ENCODE measurements around the gene MTX3.
A peak's percentile ranks its signal among the peaks of the same experiment; 100 is the strongest.

Gene MTX3, protein sequence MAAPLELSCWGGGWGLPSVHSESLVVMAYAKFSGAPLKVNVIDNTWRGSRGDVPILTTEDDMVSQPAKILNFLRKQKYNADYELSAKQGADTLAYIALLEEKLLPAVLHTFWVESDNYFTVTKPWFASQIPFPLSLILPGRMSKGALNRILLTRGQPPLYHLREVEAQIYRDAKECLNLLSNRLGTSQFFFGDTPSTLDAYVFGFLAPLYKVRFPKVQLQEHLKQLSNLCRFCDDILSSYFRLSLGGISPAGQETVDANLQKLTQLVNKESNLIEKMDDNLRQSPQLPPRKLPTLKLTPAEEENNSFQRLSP

DNA sequence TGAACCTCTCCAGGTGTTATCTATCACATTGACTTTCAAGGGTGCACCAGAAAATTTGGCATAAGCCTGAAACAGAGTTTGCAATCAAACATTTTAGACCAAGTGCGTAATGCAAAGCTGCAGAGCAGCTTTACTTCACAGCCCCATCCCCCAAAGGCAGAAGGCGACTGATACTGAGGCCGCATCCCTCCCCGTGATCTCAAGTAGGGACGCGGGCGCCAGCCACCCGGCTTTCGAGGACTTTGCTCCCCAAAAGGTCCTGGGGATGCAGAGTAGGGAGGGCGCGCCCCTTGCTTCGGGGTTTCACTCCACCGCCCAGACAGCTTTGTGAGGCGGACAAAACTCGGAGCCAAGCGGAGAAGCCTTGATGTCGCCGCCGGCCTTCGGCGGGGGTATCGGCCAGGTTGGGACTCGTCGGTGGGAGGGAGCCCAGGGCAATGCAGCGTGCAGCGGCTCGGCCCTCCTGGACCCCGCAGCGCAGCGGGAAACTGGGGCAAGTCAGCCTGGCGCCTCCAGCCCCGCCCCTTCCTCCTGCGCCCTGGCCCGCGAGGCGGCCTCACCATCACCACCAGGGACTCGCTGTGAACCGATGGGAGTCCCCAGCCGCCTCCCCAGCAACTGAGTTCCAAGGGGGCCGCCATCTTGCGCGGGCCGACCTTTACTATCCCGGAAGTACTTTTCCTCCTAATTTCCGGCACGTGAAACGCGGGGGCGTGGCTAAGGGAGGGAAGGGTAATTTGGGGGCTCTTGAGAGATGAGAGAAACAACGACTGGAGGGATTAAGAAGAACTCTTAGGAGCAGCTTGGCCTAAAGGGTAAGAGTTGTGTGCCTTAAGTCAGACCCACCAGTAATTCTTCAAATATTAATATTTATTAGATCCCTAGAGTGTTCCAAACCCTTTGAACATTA is at the start of gene MTX3:
Gene MTX3, minus strand, starts transcription at position 665 of the 910 bp plus-strand sequence. Its CDS starts 24 bp downstream, at position 641.
- peaks cover 17% of the 10 kb centered on the region for H3K4me1 Mint-ChIP-seq
- peak; percentile 67 to 76 for DNase-seq (ENCODE audit: low spot score in 2 of 2)
- peak within 1 kb of the TSS; percentile 78 for H3K4me3 Mint-ChIP-seq
- no peaks in the 10 kb centered on the region for H3K9me3 Mint-ChIP-seq
- peaks cover 12% of the 10 kb centered on the region for H3K27me3 Mint-ChIP-seq
- H3K27ac Mint-ChIP-seq (ENCODE audit: low read depth), result peak within 1 kb of the TSS; percentile 86
- H3K36me3 Mint-ChIP-seq (ENCODE audit: insufficient read depth), result peaks cover 31% of the 10 kb centered on the region
- ATAC-seq (replicated peaks; ENCODE audit: extremely low read depth, poor library complexity, severe bottlenecking), result peak; percentile 96

DNA sequence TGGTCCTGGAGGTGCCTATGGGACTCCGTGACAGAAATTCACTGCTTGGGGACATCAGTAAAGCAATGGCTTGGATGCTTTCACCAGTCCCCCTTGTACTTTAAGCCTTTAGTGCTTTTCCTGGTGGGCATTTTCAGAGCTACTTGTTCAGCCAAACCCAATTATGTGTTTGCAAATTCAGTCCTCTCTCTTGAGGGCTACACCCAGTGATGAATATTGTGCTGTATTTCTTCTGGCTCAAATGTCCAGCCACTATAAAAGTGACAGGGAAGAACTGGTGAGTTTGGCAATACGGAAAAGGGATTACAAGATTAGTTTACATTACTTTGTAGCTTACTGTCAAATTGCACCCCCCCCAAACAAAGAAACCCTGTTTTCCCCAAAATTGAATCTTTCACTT is 48.6 kb upstream of the MTX3 start:
- Mint-ChIP-seq H3K27ac (ENCODE audit: low read depth) (no peak overlapping the region), H3K27me3 (peaks cover 85% of the 10 kb centered on the region), H3K36me3 (ENCODE audit: insufficient read depth) (no peaks in the 10 kb centered on the region), H3K4me3 (no peak overlapping the region), H3K9me3 (no peaks in the 10 kb centered on the region), H3K4me1 (no peaks in the 10 kb centered on the region)
- DNase-seq (ENCODE audit: low spot score in 2 of 2), result no peak
- no peak for ATAC-seq (replicated peaks; ENCODE audit: extremely low read depth, poor library complexity, severe bottlenecking)

DNA sequence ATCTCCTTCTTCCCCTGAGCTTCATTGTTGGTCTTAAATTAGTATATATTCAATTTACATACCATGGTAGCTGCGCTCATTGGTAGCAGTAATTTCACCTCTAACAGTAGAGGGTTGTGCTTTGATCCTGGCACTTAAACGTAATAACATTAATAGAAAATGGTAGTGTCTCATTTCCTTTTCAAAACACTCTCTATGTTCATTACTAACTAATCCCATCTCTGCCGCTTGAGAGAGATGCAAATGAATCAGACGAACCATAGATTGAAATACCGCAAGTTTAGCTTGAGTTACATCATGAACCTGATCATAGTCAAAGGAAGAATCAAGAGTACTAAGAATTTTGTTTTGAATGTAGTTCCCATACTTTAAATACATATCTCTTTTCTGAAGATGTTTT is 46.3 kb upstream of the MTX3 start:
- Mint-ChIP-seq H3K36me3 (ENCODE audit: insufficient read depth) (no peaks in the 10 kb centered on the region), H3K9me3 (no peaks in the 10 kb centered on the region), H3K27ac (ENCODE audit: low read depth) (no peak overlapping the region), H3K4me3 (no peak overlapping the region), H3K4me1 (no peaks in the 10 kb centered on the region), H3K27me3 (peaks cover 87% of the 10 kb centered on the region)
- ATAC-seq (replicated peaks; ENCODE audit: extremely low read depth, poor library complexity, severe bottlenecking), result no peak
- DNase-seq (ENCODE audit: low spot score in 2 of 2), result no peak

DNA sequence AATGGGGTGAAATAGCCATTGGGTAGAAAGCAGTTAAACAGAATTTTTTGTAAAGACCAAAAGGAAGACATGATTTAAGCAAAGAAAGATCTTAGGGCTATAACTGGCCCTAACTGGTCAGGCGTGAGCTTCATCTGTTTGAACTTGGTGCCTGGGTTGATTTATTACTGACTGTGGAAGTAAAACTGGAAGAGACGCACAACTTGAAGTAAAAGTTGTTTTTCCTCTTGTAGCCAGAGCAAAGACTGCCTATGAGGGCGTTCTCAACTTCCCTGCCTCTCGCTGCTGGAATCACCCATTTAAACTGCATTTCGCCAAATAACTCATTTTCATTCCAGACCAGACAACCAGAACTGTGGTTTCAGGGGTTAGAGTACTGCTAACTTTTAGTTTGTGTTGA is 45.6 kb upstream of the MTX3 start:
- no peak for ATAC-seq (replicated peaks; ENCODE audit: extremely low read depth, poor library complexity, severe bottlenecking)
- Mint-ChIP-seq H3K36me3 (ENCODE audit: insufficient read depth) (no peaks in the 10 kb centered on the region), H3K27ac (ENCODE audit: low read depth) (no peak overlapping the region), H3K9me3 (no peaks in the 10 kb centered on the region), H3K27me3 (peaks cover 84% of the 10 kb centered on the region), H3K4me1 (no peaks in the 10 kb centered on the region), H3K4me3 (no peak overlapping the region)
- no peak for DNase-seq (ENCODE audit: low spot score in 2 of 2)

DNA sequence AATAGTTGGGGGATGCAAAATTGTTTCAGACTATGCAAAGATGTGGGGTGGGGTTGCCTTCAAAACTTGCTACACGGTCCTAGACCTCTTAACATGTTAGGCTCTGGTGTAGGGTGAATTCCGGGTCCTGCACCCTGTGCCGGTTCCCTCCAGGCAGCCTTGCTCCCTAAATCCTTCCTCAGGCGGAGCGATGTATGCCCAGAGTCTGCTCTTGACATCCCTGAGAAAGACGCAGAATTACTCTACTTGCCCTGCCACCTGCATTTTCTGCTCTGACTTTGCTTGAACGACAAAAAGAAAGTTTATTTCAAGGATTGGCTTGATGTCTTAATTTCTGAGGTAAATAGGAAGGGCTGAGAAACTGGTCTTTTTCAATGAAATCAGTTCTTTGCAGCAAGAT is 44.8 kb upstream of the MTX3 start:
- peaks cover 77% of the 10 kb centered on the region for H3K27me3 Mint-ChIP-seq
- H3K9me3 Mint-ChIP-seq, result no peaks in the 10 kb centered on the region
- H3K36me3 Mint-ChIP-seq (ENCODE audit: insufficient read depth), result no peaks in the 10 kb centered on the region
- no peaks in the 10 kb centered on the region for H3K4me1 Mint-ChIP-seq
- ATAC-seq (replicated peaks; ENCODE audit: extremely low read depth, poor library complexity, severe bottlenecking), result no peak
- no peak overlapping the region for H3K27ac Mint-ChIP-seq (ENCODE audit: low read depth)
- DNase-seq (ENCODE audit: low spot score in 2 of 2), result no peak
- H3K4me3 Mint-ChIP-seq, result no peak overlapping the region

DNA sequence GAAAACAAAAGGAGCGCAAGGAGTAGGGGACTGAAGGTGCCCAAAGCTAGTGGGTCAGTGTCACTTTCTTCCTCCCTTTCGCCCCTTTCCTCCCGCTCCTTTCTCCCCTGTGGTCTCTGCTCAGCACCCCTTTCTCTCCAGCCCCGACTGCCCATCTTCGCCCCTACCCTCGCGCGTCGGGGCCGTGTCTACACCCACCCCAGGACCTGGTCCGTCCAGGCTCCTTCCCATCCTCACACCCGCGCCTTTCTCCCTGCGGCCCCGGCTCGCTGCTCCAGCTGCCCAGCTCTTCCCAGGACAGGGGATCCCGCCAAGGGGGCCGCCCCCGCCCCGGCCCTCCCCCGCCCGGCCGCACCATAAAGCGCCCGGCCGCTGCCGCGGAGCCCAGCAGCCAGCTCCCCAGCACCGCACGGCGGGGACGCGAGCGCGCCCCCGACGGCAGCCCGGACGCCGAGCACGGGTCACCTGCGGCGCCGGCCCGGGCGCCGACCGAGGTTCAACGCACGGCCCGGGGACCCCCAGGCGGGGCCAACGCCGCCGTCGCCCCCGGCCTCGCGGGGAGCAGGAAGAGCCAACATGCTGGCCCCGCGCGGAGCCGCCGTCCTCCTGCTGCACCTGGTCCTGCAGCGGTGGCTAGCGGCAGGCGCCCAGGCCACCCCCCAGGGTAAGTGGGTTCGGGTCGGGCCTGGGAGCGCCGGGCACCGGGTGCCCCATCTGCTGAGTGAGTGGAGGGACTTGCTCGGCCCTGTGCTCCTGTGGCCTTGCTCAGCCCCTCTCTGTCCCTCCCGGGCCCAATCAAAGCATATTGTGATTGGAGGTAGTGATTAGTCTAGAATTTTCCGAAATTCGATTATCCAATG is 44.1 kb upstream of the MTX3 start, which contains the start of gene THBS4:
Gene THBS4, plus strand, starts transcription at position 387 of the 860 bp plus-strand sequence. Its CDS starts 190 bp downstream, at position 577.
- DNase-seq (ENCODE audit: low spot score in 2 of 2), result no peak
- Mint-ChIP-seq H3K4me3 (no peak within 1 kb of the TSS), H3K4me1 (no peaks in the 10 kb centered on the region), H3K36me3 (ENCODE audit: insufficient read depth) (no peaks in the 10 kb centered on the region), H3K9me3 (no peaks in the 10 kb centered on the region), H3K27ac (ENCODE audit: low read depth) (no peak within 1 kb of the TSS), H3K27me3 (peaks cover 70% of the 10 kb centered on the region)
- no peak for ATAC-seq (replicated peaks; ENCODE audit: extremely low read depth, poor library complexity, severe bottlenecking)

DNA sequence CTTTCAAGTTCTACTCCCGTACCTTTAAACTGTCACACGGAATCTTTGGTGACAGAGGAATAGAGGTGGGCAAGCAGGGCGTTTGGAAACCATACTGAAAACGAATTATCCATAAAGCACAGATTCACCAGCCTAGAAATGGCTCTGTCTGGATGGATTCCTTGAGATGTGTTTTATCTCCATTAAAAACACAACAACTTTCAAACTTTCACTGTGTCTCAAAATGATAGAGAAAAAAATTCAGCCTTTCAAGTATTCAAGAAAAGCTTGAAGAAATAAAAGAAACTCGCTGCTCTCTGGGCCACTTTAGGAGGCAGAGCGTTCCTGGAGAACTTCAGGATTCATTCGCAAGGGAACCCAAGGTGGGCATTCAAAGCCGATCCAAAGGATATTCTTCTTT is 43.5 kb upstream of the MTX3 start:
- Mint-ChIP-seq H3K36me3 (ENCODE audit: insufficient read depth) (no peaks in the 10 kb centered on the region), H3K9me3 (no peaks in the 10 kb centered on the region), H3K27me3 (peaks cover 64% of the 10 kb centered on the region), H3K4me1 (no peaks in the 10 kb centered on the region), H3K27ac (ENCODE audit: low read depth) (no peak overlapping the region), H3K4me3 (no peak overlapping the region)
- DNase-seq (ENCODE audit: low spot score in 2 of 2) (no peak), ATAC-seq (replicated peaks; ENCODE audit: extremely low read depth, poor library complexity, severe bottlenecking) (no peak)

DNA sequence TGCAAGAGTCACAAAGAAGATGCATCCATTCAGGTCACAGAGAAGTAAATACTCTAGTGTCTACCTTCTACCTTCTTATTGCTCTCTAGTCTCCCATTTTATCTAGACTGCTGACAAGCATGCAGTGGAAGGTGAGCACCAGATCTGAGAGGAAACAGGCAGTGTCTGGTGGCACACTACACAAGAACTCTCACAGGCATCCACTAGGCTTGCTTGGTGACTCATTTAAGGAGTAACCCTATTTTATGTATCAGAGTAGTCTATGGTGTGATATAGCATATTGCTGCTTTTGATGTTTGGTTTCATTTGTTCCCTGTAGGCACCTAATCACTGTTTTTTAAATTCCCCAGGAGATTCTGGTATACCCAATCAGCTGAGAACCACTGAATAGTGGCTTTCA is 42.5 kb upstream of the MTX3 start:
- Mint-ChIP-seq H3K27me3 (peaks cover 60% of the 10 kb centered on the region), H3K4me1 (no peaks in the 10 kb centered on the region), H3K27ac (ENCODE audit: low read depth) (no peak overlapping the region), H3K4me3 (no peak overlapping the region), H3K9me3 (no peaks in the 10 kb centered on the region), H3K36me3 (ENCODE audit: insufficient read depth) (no peaks in the 10 kb centered on the region)
- DNase-seq (ENCODE audit: low spot score in 2 of 2), result no peak
- ATAC-seq (replicated peaks; ENCODE audit: extremely low read depth, poor library complexity, severe bottlenecking), result no peak

DNA sequence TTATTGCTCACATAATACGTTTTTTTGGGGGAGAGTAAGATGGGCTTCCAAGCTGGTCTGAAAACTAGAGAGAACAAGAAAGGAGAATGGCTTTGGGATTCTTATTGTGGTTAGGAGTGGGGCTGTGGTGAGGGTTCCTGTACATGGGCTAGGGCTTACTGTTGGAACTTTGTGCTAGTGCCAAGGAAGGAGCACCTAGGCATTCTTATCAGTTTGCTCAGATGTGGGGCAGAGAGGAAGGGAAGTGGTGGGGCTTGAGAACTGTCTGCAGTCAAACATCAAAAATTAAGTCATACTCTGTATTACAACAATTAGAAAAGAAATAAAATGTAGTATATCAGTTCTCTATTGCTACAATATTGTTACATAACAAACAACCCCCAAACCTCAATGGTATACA is 40.0 kb upstream of the MTX3 start:
- ATAC-seq (replicated peaks; ENCODE audit: extremely low read depth, poor library complexity, severe bottlenecking) (no peak), DNase-seq (ENCODE audit: low spot score in 2 of 2) (no peak)
- no peaks in the 10 kb centered on the region for H3K9me3 Mint-ChIP-seq
- H3K36me3 Mint-ChIP-seq (ENCODE audit: insufficient read depth), result no peaks in the 10 kb centered on the region
- no peak overlapping the region for H3K27ac Mint-ChIP-seq (ENCODE audit: low read depth)
- H3K4me3 Mint-ChIP-seq, result no peak overlapping the region
- no peaks in the 10 kb centered on the region for H3K4me1 Mint-ChIP-seq
- peaks cover 48% of the 10 kb centered on the region for H3K27me3 Mint-ChIP-seq

DNA sequence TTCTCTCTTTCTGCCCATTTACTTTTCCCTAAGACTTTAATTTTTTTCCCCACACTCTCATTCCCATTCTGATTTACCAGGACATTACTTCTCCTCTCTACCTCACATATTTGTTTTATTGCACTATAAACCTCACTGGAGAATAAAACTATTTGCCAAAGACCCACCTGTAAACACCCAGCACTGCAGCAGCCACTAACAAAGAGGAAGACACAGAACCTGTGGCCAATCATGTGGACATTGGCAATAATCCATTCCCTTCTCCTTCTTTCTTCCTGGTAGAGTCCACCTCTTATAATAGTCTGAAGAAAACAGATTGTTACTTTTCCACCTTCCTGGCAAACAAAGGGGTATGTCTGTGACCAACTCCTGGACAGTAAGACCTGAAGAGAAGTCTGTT is 35.8 kb upstream of the MTX3 start:
- H3K9me3 Mint-ChIP-seq, result no peaks in the 10 kb centered on the region
- no peak overlapping the region for H3K27ac Mint-ChIP-seq (ENCODE audit: low read depth)

DNA sequence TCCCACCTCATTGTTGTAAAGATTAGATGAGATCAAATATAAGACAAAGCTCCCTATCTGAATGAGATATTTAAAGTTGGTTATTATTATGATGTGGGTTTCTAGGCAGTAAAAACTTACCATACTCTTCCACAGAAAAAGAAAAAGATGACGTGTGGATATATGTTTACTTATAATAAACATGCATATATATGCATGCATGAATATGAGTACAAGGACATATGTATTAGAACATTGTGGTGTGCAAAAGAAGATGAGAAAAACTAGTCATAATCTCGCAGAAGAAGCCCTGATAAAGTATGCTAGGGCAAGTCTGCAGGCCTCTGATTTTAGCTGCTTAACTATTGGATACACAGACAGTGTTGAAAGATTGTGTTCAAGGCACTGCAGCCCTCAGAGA is 34.0 kb upstream of the MTX3 start:
- peaks cover 38% of the 10 kb centered on the region for H3K27me3 Mint-ChIP-seq
- no peaks in the 10 kb centered on the region for H3K9me3 Mint-ChIP-seq
- H3K4me1 Mint-ChIP-seq, result no peaks in the 10 kb centered on the region
- ATAC-seq (replicated peaks; ENCODE audit: extremely low read depth, poor library complexity, severe bottlenecking), result no peak
- H3K36me3 Mint-ChIP-seq (ENCODE audit: insufficient read depth), result peaks cover 2% of the 10 kb centered on the region
- no peak for DNase-seq (ENCODE audit: low spot score in 2 of 2)
- H3K4me3 Mint-ChIP-seq, result no peak overlapping the region
- no peak overlapping the region for H3K27ac Mint-ChIP-seq (ENCODE audit: low read depth)

More for the DNA sequence above, 35.8 kb upstream of the MTX3 start:
- H3K27me3 Mint-ChIP-seq, result peaks cover 35% of the 10 kb centered on the region
- no peaks in the 10 kb centered on the region for H3K4me1 Mint-ChIP-seq
- H3K36me3 Mint-ChIP-seq (ENCODE audit: insufficient read depth), result no peaks in the 10 kb centered on the region
- ATAC-seq (replicated peaks; ENCODE audit: extremely low read depth, poor library complexity, severe bottlenecking), result no peak
- H3K4me3 Mint-ChIP-seq, result no peak overlapping the region
- no peak for DNase-seq (ENCODE audit: low spot score in 2 of 2)

DNA sequence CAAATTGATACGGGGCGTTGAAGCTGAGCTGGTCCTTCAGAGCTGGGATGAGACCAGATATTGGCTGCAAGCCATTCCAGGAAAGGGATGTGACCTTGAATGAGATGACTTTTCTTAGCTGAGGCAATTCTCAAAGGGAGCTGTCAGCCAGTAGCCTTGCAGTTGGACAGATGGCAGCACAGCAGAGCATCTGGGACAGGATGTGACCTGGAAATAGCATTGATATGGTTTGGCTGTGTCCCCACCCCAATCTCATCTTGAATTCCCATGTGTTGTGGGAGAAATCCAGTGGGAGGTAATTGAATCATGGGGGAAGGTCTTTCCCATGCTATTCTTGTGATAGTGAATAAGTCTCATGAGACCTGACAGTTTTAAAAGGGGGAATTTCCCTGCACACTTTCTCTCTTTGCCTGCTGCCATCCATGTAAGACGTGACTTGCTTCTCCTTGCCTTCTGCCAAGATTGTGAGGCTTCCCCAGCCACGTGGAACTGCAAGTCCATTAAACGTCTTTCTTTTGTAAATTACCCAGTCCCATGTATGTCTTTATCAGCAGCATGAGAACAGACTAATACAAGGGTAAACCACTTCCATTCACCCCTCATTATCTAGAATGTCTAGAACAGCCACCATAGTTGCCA is 19.8 kb upstream of the MTX3 start:
- H3K27me3 Mint-ChIP-seq, result no peaks in the 10 kb centered on the region
- no peak for DNase-seq (ENCODE audit: low spot score in 2 of 2)
- no peaks in the 10 kb centered on the region for H3K4me1 Mint-ChIP-seq
- peaks cover 3% of the 10 kb centered on the region for H3K36me3 Mint-ChIP-seq (ENCODE audit: insufficient read depth)
- H3K27ac Mint-ChIP-seq (ENCODE audit: low read depth), result no peak overlapping the region
- H3K9me3 Mint-ChIP-seq, result no peaks in the 10 kb centered on the region
- no peak overlapping the region for H3K4me3 Mint-ChIP-seq
- ATAC-seq (replicated peaks; ENCODE audit: extremely low read depth, poor library complexity, severe bottlenecking), result no peak

Measured in central memory CD8-positive, alpha-beta T cell (primary cell).